Stimulated activated naive CD8-positive, alpha-beta T cell treated with anti-CD3 and anti-CD28 coated beads, Interleukin-15, Interleukin-2, amounts not matched to agents 100 ng/mL and 50 ng/mL, for 24 hours (primary cell): ENCODE measurements around the gene ARHGEF10L.
"Not testable (repeated sequence)": the region's sequence is repeated elsewhere in the genome, so short reads cannot be mapped to it uniquely, and the experiment has no call there.

Source experiments
- H3K27ac Mint-ChIP-seq: one replicate; pipeline ENCODE4 v1.8.0; 2021; ENCODE audit warnings: mild to moderate bottlenecking, mixed read lengths
- H3K27me3 Mint-ChIP-seq: one replicate; pipeline ENCODE4 v1.8.0; 2021; ENCODE audit warnings: mixed read lengths
- H3K36me3 Mint-ChIP-seq: one replicate; pipeline ENCODE4 v1.8.0; 2021; ENCODE audit warnings: low read depth, mixed read lengths
- H3K4me1 Mint-ChIP-seq: one replicate; pipeline ENCODE4 v1.8.0; 2021; ENCODE audit warnings: low read depth, mixed read lengths
- H3K4me3 Mint-ChIP-seq: one replicate; pipeline ENCODE4 v1.8.0; 2021; ENCODE audit warnings: mild to moderate bottlenecking, mixed read lengths
- H3K9me3 Mint-ChIP-seq: one replicate; pipeline ENCODE4 v1.8.0; 2021; ENCODE audit warnings: mixed read lengths

ARHGEF10L gene

DNA sequence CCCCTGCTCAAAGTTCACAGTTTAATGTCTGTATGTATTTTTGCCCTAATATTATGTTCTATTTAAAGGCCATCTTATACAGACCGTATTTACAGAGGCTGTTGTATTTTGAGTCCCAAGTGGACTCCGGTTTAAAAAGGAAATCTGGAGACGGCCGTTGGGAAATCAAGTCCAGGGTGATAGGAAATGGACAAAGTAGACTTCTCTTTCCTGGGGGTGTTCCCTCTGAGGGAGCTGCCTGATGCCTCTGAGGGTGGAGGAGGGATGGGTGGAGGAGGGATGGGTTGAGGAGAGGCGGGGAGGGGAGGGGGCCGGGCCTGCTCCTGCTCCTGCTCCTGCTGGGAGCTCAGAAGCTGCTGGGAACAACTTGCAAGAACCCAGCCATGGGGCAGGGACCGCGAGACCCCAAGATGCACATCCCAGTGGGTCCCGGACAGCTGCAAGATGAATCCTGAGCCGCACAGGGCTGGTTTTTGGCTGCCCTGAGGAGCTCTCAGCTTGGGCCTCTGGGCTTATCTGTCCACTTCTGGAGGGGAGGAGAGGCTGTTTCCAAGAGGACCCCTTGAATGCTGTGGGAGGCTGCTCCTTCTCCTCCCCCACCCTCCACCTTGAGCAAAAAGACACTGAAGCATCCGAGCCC is 203.6 kb downstream of the ARHGEF10L start:
- no peak overlapping the region for H3K4me3 Mint-ChIP-seq
- H3K9me3 Mint-ChIP-seq: no peaks in the 10 kb centered on the region
- H3K27ac Mint-ChIP-seq: no peak overlapping the region
- H3K27me3 Mint-ChIP-seq: peaks cover 19% of the 10 kb centered on the region
- H3K4me1 Mint-ChIP-seq: no peaks in the 10 kb centered on the region
- no peaks in the 10 kb centered on the region for H3K36me3 Mint-ChIP-seq

GRCh38 chr1:17743925-17744324 is 204.4 kb downstream of the ARHGEF10L start:
- Mint-ChIP-seq H3K4me3 (no peak overlapping the region), H3K4me1 (no peaks in the 10 kb centered on the region), H3K27ac (no peak overlapping the region), H3K9me3 (no peaks in the 10 kb centered on the region), H3K27me3 (peaks cover 19% of the 10 kb centered on the region), H3K36me3 (no peaks in the 10 kb centered on the region)

- no peak overlapping the region for H3K27ac Mint-ChIP-seq
- no peaks in the 10 kb centered on the region for H3K9me3 Mint-ChIP-seq
- no peaks in the 10 kb centered on the region for H3K36me3 Mint-ChIP-seq
- H3K4me3 Mint-ChIP-seq: no peak overlapping the region
- H3K4me1 Mint-ChIP-seq: no peaks in the 10 kb centered on the region
- H3K27me3 Mint-ChIP-seq: peaks cover 19% of the 10 kb centered on the region
These were observed 205.4 kb downstream of the ARHGEF10L start for GRCh38 chr1:17744666-17745478.

GRCh38 chr1:17745479-17745955 is 206.0 kb downstream of the ARHGEF10L start:
- Mint-ChIP-seq H3K27ac (no peak overlapping the region), H3K27me3 (peaks cover 19% of the 10 kb centered on the region), H3K4me3 (no peak overlapping the region), H3K4me1 (no peaks in the 10 kb centered on the region), H3K36me3 (no peaks in the 10 kb centered on the region), H3K9me3 (no peaks in the 10 kb centered on the region)

- peaks cover 12% of the 10 kb centered on the region for H3K27me3 Mint-ChIP-seq
- H3K4me1 Mint-ChIP-seq, H3K4me3 Mint-ChIP-seq, H3K9me3 Mint-ChIP-seq, H3K36me3 Mint-ChIP-seq, H3K27ac Mint-ChIP-seq: not testable (repeated sequence)
These were observed 206.8 kb downstream of the ARHGEF10L start for GRCh38 chr1:17746281-17746680.

- Mint-ChIP-seq H3K27ac (no peak overlapping the region), H3K36me3 (no peaks in the 10 kb centered on the region), H3K4me3 (no peak overlapping the region), H3K9me3 (no peaks in the 10 kb centered on the region), H3K27me3 (peaks cover 12% of the 10 kb centered on the region), H3K4me1 (no peaks in the 10 kb centered on the region)
These were observed 207.4 kb downstream of the ARHGEF10L start for GRCh38 chr1:17746920-17747319.
